NT2/D1 (cell line): ENCODE data around the gene SDK1.

ENCODE experiments used
- SUZ12 ChIP-seq: IDR thresholded peaks from 2 replicates; pipeline ENCODE4 v1.6.1; 2011; ENCODE audit not compliant: insufficient read length, insufficient read depth; ENCODE audit errors: extremely low read depth
- ZNF274 ChIP-seq: IDR thresholded peaks from 2 replicates; pipeline ENCODE4 v1.6.1; 2011; ENCODE audit warnings: mild to moderate bottlenecking, low read depth, low read length

- TF ChIP-seq ZNF274 (no peak), SUZ12 (no peak)
These were observed 830.0 kb downstream of the SDK1 start for GRCh38 chr7:4131063-4131462.
